H9 (cell line): ENCODE measurements around the gene C2orf92. TPM values are rescaled to one million over a fixed set of nuclear protein-coding genes. Genes with fewer than 3 reads are reported as not detected.

Experiments used
- DNase-seq: peaks from one replicate; pipeline ENCODE4 v3.0.0-alpha.2; 2017
- H2AFZ ChIP-seq: one replicate; pipeline ENCODE4 v1.6.1; 2013; ENCODE audit warnings: mild to moderate bottlenecking, low read length, control low read depth, moderate library complexity
- H2AK5ac ChIP-seq: 2 replicates; pipeline ENCODE4 v1.6.1; 2013; ENCODE audit warnings: low read length, control low read depth, mixed read lengths; ENCODE audit not compliant: insufficient read length
- H2BK120ac ChIP-seq: one replicate; pipeline ENCODE4 v1.6.1; 2013; ENCODE audit warnings: low read depth, mild to moderate bottlenecking, low read length, control low read depth, inconsistent platforms; ENCODE audit not compliant: poor library complexity, severe bottlenecking
- H2BK12ac ChIP-seq: 2 replicates; pipeline ENCODE4 v1.6.1; 2013; ENCODE audit warnings: low read length, control low read depth, mixed read lengths, low read depth; ENCODE audit not compliant: insufficient read length
- H2BK15ac ChIP-seq: 2 replicates; pipeline ENCODE4 v1.6.1; 2013; ENCODE audit warnings: low read depth, low read length, control low read depth
- H2BK20ac ChIP-seq: one replicate; pipeline ENCODE4 v1.6.1; 2013; ENCODE audit warnings: low read depth, mild to moderate bottlenecking, low read length, control low read depth, inconsistent platforms; ENCODE audit not compliant: poor library complexity, severe bottlenecking
- H2BK5ac ChIP-seq: 2 replicates; pipeline ENCODE4 v1.6.1; 2013; ENCODE audit warnings: low read length, control low read depth, mixed read lengths; ENCODE audit not compliant: insufficient read length
- H3K14ac ChIP-seq: 2 replicates; pipeline ENCODE4 v1.6.1; 2013; ENCODE audit warnings: low read length, control low read depth; ENCODE audit not compliant: insufficient read depth
- H3K18ac ChIP-seq: 2 replicates; pipeline ENCODE4 v1.6.1; 2013; ENCODE audit warnings: low read depth, mild to moderate bottlenecking, mixed read lengths, low read length, control low read depth; ENCODE audit not compliant: insufficient read length
- H3K23ac ChIP-seq: 2 replicates; pipeline ENCODE4 v1.6.1; 2013; ENCODE audit warnings: low read length, control low read depth, mixed read lengths, low read depth; ENCODE audit not compliant: insufficient read length
- H3K23me2 ChIP-seq: 2 replicates; pipeline ENCODE4 v1.6.1; 2013; ENCODE audit warnings: low read depth, mild to moderate bottlenecking, mixed read lengths, low read length, control low read depth; ENCODE audit not compliant: insufficient read length, poor library complexity, severe bottlenecking
- H3K27ac ChIP-seq: 2 replicates; pipeline ENCODE4 v1.5.1; 2013; ENCODE audit warnings: low read length, control low read depth, mixed read lengths, low read depth; ENCODE audit not compliant: insufficient read length
- H3K27me3 ChIP-seq: 2 replicates; pipeline ENCODE4 v1.6.1; 2013; ENCODE audit warnings: low read length, control low read depth, inconsistent platforms; ENCODE audit not compliant: insufficient read depth
- H3K4ac ChIP-seq: 2 replicates; pipeline ENCODE4 v1.6.1; 2013; ENCODE audit warnings: low read depth, mild to moderate bottlenecking, control low read depth, inconsistent platforms, low read length, moderate library complexity
- H3K4me1 ChIP-seq: 2 replicates; pipeline ENCODE4 v1.6.1; 2013; ENCODE audit warnings: low read length, control low read depth, inconsistent platforms; ENCODE audit not compliant: insufficient read depth
- H3K4me2 ChIP-seq: 2 replicates; pipeline ENCODE4 v1.6.1; 2013; ENCODE audit warnings: low read length, control low read depth, mixed read lengths; ENCODE audit not compliant: insufficient read length, insufficient read depth
- H3K56ac ChIP-seq: 2 replicates; pipeline ENCODE4 v1.6.1; 2013; ENCODE audit warnings: low read depth, mild to moderate bottlenecking, mixed read lengths, low read length, control low read depth; ENCODE audit not compliant: insufficient read length
- H3K79me1 ChIP-seq: 2 replicates; pipeline ENCODE4 v1.6.1; 2013; ENCODE audit warnings: low read depth, mild to moderate bottlenecking, moderate library complexity, low read length, control low read depth, inconsistent platforms; ENCODE audit not compliant: insufficient read depth, poor library complexity, severe bottlenecking
- H3K79me2 ChIP-seq: 2 replicates; pipeline ENCODE4 v1.6.1; 2013; ENCODE audit warnings: low read length, control low read depth, inconsistent platforms; ENCODE audit not compliant: insufficient read depth
- H3K9ac ChIP-seq: 2 replicates; pipeline ENCODE4 v1.6.1; 2013; ENCODE audit warnings: low read length, control low read depth, mixed read lengths; ENCODE audit not compliant: insufficient read length; ENCODE audit errors: extremely low read depth
- H3K9me3 ChIP-seq: one replicate; pipeline ENCODE4 v1.6.1; 2013; ENCODE audit warnings: low read depth, low read length, inconsistent platforms; ENCODE audit not compliant: control insufficient read depth
- H3T11ph ChIP-seq: one replicate; pipeline ENCODE4 v1.6.1; 2013; ENCODE audit warnings: mild to moderate bottlenecking, low read length, control low read depth, inconsistent platforms
- H4K20me1 ChIP-seq: one replicate; pipeline ENCODE4 v1.6.1; 2013; ENCODE audit not compliant: control insufficient read depth, insufficient read length, insufficient read depth
- H4K5ac ChIP-seq: 2 replicates; pipeline ENCODE4 v1.6.1; 2013; ENCODE audit warnings: low read depth, mild to moderate bottlenecking, mixed read lengths, low read length, control low read depth; ENCODE audit not compliant: insufficient read length
- H4K8ac ChIP-seq: replicated peaks from 2 replicates; pipeline ENCODE4 v1.6.1; 2013; ENCODE audit warnings: low read length, control low read depth, mixed read lengths, low read depth; ENCODE audit not compliant: insufficient read length
- H4K91ac ChIP-seq: 2 replicates; pipeline ENCODE4 v1.6.1; 2013; ENCODE audit warnings: low read depth, mild to moderate bottlenecking, moderate library complexity, mixed read lengths, low read length, control low read depth; ENCODE audit not compliant: insufficient read length
- H3K27ac Mint-ChIP-seq, 3 experiments: 2 replicates in 2 of 3; 3 replicates in 1 of 3; pipeline ENCODE4 v1.8.0; 2020 to 2021; ENCODE audit warnings: mixed read lengths in 3 of 3, mild to moderate bottlenecking in 1 of 3, moderate library complexity in 1 of 3
- H3K27me3 Mint-ChIP-seq: 2 replicates; pipeline ENCODE4 v1.8.0; 2021; ENCODE audit warnings: low read depth, mild to moderate bottlenecking, moderate library complexity, mixed read lengths
- H3K36me3 Mint-ChIP-seq, 3 experiments: 2 replicates in 2 of 3; 3 replicates in 1 of 3; pipeline ENCODE4 v1.8.0; 2020 to 2021; ENCODE audit warnings: low read depth in 3 of 3, mixed read lengths in 3 of 3; ENCODE audit not compliant: insufficient read depth in 1 of 3
- H3K4me1 Mint-ChIP-seq, 2 experiments: 2 replicates each; pipeline ENCODE4 v1.8.0; 2020; ENCODE audit warnings: mixed read lengths in 2 of 2
- H3K4me3 Mint-ChIP-seq, 2 experiments: 2 replicates in 1 of 2; 3 replicates in 1 of 2; pipeline ENCODE4 v1.8.0; 2020 to 2021; ENCODE audit warnings: mild to moderate bottlenecking in 2 of 2, mixed read lengths in 2 of 2, moderate library complexity in 1 of 2
- H3K9me3 Mint-ChIP-seq, 2 experiments: 2 replicates in 1 of 2; 3 replicates in 1 of 2; pipeline ENCODE4 v1.8.0; 2020; ENCODE audit warnings: mild to moderate bottlenecking in 2 of 2, mixed read lengths in 2 of 2, moderate library complexity in 1 of 2
- CTCF ChIP-seq: fragments of 200-600 bp; sonication (generic); conservative IDR thresholded peaks from 3 replicates; pipeline ENCODE4 v1.8.0; 2021; ENCODE audit warnings: antibody characterized with exemption, mild to moderate bottlenecking
- WGBS: extraction: QIAGEN DNeasy Blood & Tissue Kit; methylation state at CpG from one replicate; pipeline ENCODE4 v1.1.7; 2013; ENCODE audit warnings: missing lambda C conversion rate, low lambda C conversion rate, mixed read lengths; ENCODE audit not compliant: insufficient read length; ENCODE audit errors: extremely low coverage; 5-methylcytosine and 5-hydroxymethylcytosine counted together
- total RNA-seq: library from RNA; stranded (reverse); gene quantifications from 2 replicates; pipeline ENCODE4 v1.2.1, GENCODE V29; 2021

The C2orf92 gene
- total RNA-seq, 1 experiment from 2014 or later: 7.3 TPM

DNA sequence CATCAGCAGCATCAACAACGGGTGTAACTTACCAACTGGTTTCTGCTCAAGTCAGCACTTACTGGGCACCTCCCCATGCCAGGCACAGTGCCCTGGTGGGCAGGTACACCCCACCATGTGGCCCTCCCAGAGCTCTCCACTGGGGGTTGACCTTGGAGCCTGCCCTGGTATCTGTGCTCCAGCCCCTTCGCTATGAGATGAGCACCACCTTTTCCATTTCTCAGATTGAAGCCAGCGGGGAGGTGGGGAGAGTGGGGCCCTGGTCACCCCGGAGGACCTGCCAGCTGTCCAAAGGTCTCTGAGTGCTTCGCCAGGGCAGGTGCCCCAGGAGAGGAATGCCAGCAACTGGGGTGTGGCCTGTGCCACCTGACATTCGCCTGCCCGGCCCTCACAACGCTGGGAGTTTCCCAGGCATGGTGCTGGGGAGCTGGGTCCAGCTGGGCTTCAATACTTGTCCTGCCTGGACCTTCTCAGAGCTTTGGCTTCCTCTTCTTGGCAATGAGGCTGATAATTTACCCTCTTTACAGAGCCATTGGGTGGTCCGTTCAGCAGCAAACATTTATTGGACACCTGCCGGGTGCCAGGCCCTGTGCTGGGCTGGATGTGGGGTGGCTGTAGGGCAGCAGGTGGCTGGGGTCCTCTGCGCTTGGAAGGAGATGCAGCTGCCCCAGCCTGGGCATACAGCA is 38.0 kb downstream of the C2orf92 start:
- no peak overlapping the region for H4K91ac ChIP-seq
- Mint-ChIP-seq H3K4me1 (peaks cover 2 to 4% of the 10 kb centered on the region in 2 experiments), H3K27ac (no peak overlapping the region), H3K27me3 (peaks cover 2% of the 10 kb centered on the region; the same call in 1 of the 2 replicates), H3K36me3 (peaks cover 0 to 4% (median 0%) of the 10 kb centered on the region in 3 experiments; a peak in 2 of 7 replicates), H3K9me3 (peaks cover 0 to 2% of the 10 kb centered on the region in 2 experiments; a peak in 1 of 5 replicates), H3K4me3 (no peak overlapping the region)
- H3K4ac ChIP-seq: no peak overlapping the region
- no peak overlapping the region for H3K4me2 ChIP-seq
- TF ChIP-seq CTCF: no peak
- peak; percentile 17 for DNase-seq
- no peaks in the 10 kb centered on the region for H3K79me2 ChIP-seq
- no CpG with 5 or more reads among the region's 11 CpGs for WGBS
- no peaks in the 10 kb centered on the region for H3K27me3 ChIP-seq
- no peak overlapping the region for H2BK20ac ChIP-seq
- H2AK5ac ChIP-seq: no peak overlapping the region
- H3K14ac ChIP-seq: no peak overlapping the region
- no peak overlapping the region for H2BK12ac ChIP-seq
- H3K27ac ChIP-seq: no peak overlapping the region
- no peaks in the 10 kb centered on the region for H3K23me2 ChIP-seq
- no peak overlapping the region for H2BK5ac ChIP-seq
- no peak overlapping the region for H2BK120ac ChIP-seq
- H3K4me1 ChIP-seq: no peaks in the 10 kb centered on the region
- H4K8ac ChIP-seq: no peak overlapping the region
- H4K5ac ChIP-seq: no peak overlapping the region
- no peak overlapping the region for H3K56ac ChIP-seq
- H2AFZ ChIP-seq: no peak overlapping the region
- H3T11ph ChIP-seq: no peak overlapping the region
- H3K23ac ChIP-seq: no peak overlapping the region
- no peak overlapping the region for H3K9ac ChIP-seq
- no peak overlapping the region for H2BK15ac ChIP-seq
- H3K9me3 ChIP-seq: no peaks in the 10 kb centered on the region
- no peaks in the 10 kb centered on the region for H3K79me1 ChIP-seq
- no peaks in the 10 kb centered on the region for H4K20me1 ChIP-seq
- no peak overlapping the region for H3K18ac ChIP-seq
